Effector memory CD4-positive, alpha-beta T cell (primary cell): ENCODE data around the gene SELENOP.
"Not testable (repeated sequence)": the region's sequence is repeated elsewhere in the genome, so short reads cannot be mapped to it uniquely, and the experiment has no call there.

ENCODE experiments used
- DNase-seq, 3 donors: peaks; one replicate each; pipeline ENCODE4 v3.0.0-alpha.2; 2020
- H3K27ac ChIP-seq: 2 replicates; pipeline ENCODE4 v1.7.0; 2013; ENCODE audit warnings: mild to moderate bottlenecking, low read length, moderate library complexity; ENCODE audit not compliant: insufficient read depth, poor library complexity, severe bottlenecking
- H3K27me3 ChIP-seq: replicated peaks from 2 replicates; pipeline ENCODE4 v1.7.0; 2013; ENCODE audit warnings: mild to moderate bottlenecking, low read length; ENCODE audit not compliant: insufficient read depth, control insufficient read depth, poor library complexity, severe bottlenecking
- H3K36me3 ChIP-seq: 2 replicates; pipeline ENCODE4 v1.7.0; 2013; ENCODE audit warnings: mild to moderate bottlenecking, low read length, moderate library complexity; ENCODE audit not compliant: control insufficient read depth, insufficient read depth
- H3K4me1 ChIP-seq: 2 replicates; pipeline ENCODE4 v1.7.0; 2013; ENCODE audit warnings: low read length, mild to moderate bottlenecking; ENCODE audit not compliant: control insufficient read depth, insufficient read depth, poor library complexity, severe bottlenecking
- H3K4me3 ChIP-seq: 2 replicates; pipeline ENCODE4 v1.7.0; 2013; ENCODE audit warnings: low read length, low read depth, mild to moderate bottlenecking; ENCODE audit not compliant: insufficient read depth, poor library complexity, severe bottlenecking
- H3K9me3 ChIP-seq: 2 replicates; pipeline ENCODE4 v1.7.0; 2013; ENCODE audit warnings: mild to moderate bottlenecking, low read length, moderate library complexity; ENCODE audit not compliant: control insufficient read depth
- total RNA-seq, 3 donors: gene quantifications; one replicate each; lab custom pipeline; 2026; lab: John Stamatoyannopoulos, UW

SELENOP gene
- total RNA-seq: 0.09 to 0.58 (median 0.17) reads per million in 3 donors

GRCh38 chr5:42811591-42812446, at the start of gene SELENOP:
SELENOP (minus strand) TSS chr5:42811892; CDS start chr5:42808353, 3,539 bp downstream.
- H3K9me3 ChIP-seq: no peaks in the 10 kb centered on the region
- H3K4me1 ChIP-seq: no peaks in the 10 kb centered on the region
- no peaks in the 10 kb centered on the region for H3K36me3 ChIP-seq
- H3K27me3 ChIP-seq: no peaks in the 10 kb centered on the region
- H3K4me3 ChIP-seq: no peak within 1 kb of the TSS
- DNase-seq: no peak
- no peak within 1 kb of the TSS for H3K27ac ChIP-seq

GRCh38 chr5:42858687-42859086, 47.0 kb upstream of the SELENOP start:
- H3K4me1 ChIP-seq: no peaks in the 10 kb centered on the region
- H3K27ac ChIP-seq: no peak overlapping the region
- H3K9me3 ChIP-seq: no peaks in the 10 kb centered on the region
- H3K4me3 ChIP-seq: no peak overlapping the region
- no peaks in the 10 kb centered on the region for H3K27me3 ChIP-seq
- H3K36me3 ChIP-seq: no peaks in the 10 kb centered on the region
- no peak for DNase-seq

- no peak for DNase-seq
- no peaks in the 10 kb centered on the region for H3K4me1 ChIP-seq
- no peaks in the 10 kb centered on the region for H3K27me3 ChIP-seq
- no peaks in the 10 kb centered on the region for H3K9me3 ChIP-seq
- H3K27ac ChIP-seq: no peak overlapping the region
- no peaks in the 10 kb centered on the region for H3K36me3 ChIP-seq
- H3K4me3 ChIP-seq: no peak overlapping the region
Measured at GRCh38 chr5:42858031-42858643, 46.4 kb upstream of the SELENOP start.

GRCh38 chr5:42855811-42856210, 44.1 kb upstream of the SELENOP start:
- DNase-seq: no peak
- Histone ChIP-seq H3K9me3 (no peaks in the 10 kb centered on the region), H3K4me1 (no peaks in the 10 kb centered on the region), H3K36me3 (no peaks in the 10 kb centered on the region), H3K4me3 (no peak overlapping the region), H3K27me3 (no peaks in the 10 kb centered on the region), H3K27ac (no peak overlapping the region)

- H3K36me3 ChIP-seq: no peaks in the 10 kb centered on the region
- DNase-seq: no peak
- no peaks in the 10 kb centered on the region for H3K9me3 ChIP-seq
- no peaks in the 10 kb centered on the region for H3K27me3 ChIP-seq
- no peak overlapping the region for H3K27ac ChIP-seq
- H3K4me3 ChIP-seq: no peak overlapping the region
- H3K4me1 ChIP-seq: no peaks in the 10 kb centered on the region
Measured at GRCh38 chr5:42855386-42855785, 43.7 kb upstream of the SELENOP start.

GRCh38 chr5:42854795-42855194, 43.1 kb upstream of the SELENOP start:
- H3K27ac ChIP-seq: no peak overlapping the region
- H3K4me3 ChIP-seq: no peak overlapping the region
- no peaks in the 10 kb centered on the region for H3K36me3 ChIP-seq
- H3K9me3 ChIP-seq: no peaks in the 10 kb centered on the region
- H3K27me3 ChIP-seq: no peaks in the 10 kb centered on the region
- H3K4me1 ChIP-seq: no peaks in the 10 kb centered on the region
- no peak for DNase-seq

GRCh38 chr5:42852826-42853225, 41.1 kb upstream of the SELENOP start:
- H3K4me3 ChIP-seq: no peak overlapping the region
- no peaks in the 10 kb centered on the region for H3K36me3 ChIP-seq
- H3K4me1 ChIP-seq: no peaks in the 10 kb centered on the region
- DNase-seq: no peak
- no peaks in the 10 kb centered on the region for H3K27me3 ChIP-seq
- H3K27ac ChIP-seq: no peak overlapping the region
- H3K9me3 ChIP-seq: no peaks in the 10 kb centered on the region

GRCh38 chr5:42851481-42851880, 39.8 kb upstream of the SELENOP start:
- no peaks in the 10 kb centered on the region for H3K9me3 ChIP-seq
- no peak for DNase-seq
- no peaks in the 10 kb centered on the region for H3K36me3 ChIP-seq
- H3K27me3 ChIP-seq: no peaks in the 10 kb centered on the region
- H3K4me3 ChIP-seq: no peak overlapping the region
- no peaks in the 10 kb centered on the region for H3K4me1 ChIP-seq
- no peak overlapping the region for H3K27ac ChIP-seq

GRCh38 chr5:42848545-42848944, 36.9 kb upstream of the SELENOP start:
- no peak for DNase-seq
- Histone ChIP-seq H3K4me1 (no peaks in the 10 kb centered on the region), H3K27ac (no peak overlapping the region)

GRCh38 chr5:42844408-42844807, 32.7 kb upstream of the SELENOP start:
- H3K4me1 ChIP-seq, H3K27me3 ChIP-seq, H3K4me3 ChIP-seq, DNase-seq, H3K9me3 ChIP-seq, H3K36me3 ChIP-seq, H3K27ac ChIP-seq: not testable (repeated sequence)

More at GRCh38 chr5:42848545-42848944, 36.9 kb upstream of the SELENOP start:
- H3K27me3 ChIP-seq: no peaks in the 10 kb centered on the region
- H3K9me3 ChIP-seq: no peaks in the 10 kb centered on the region
- H3K4me3 ChIP-seq: no peak overlapping the region
- no peaks in the 10 kb centered on the region for H3K36me3 ChIP-seq
